IPS DF 4.7 (cell line): ENCODE data around the gene ZMYM5.
"Not testable (repeated sequence)": the region's sequence is repeated elsewhere in the genome, so short reads cannot be mapped to it uniquely, and the experiment has no call there.

Experiments used
- DNase-seq: peaks from one replicate; pipeline ENCODE4 v3.0.0-alpha.2; 2013; ENCODE audit warnings: low spot score; ENCODE audit errors: extremely low read depth

Gene ZMYM5

GRCh38 chr13:19863323-19864023 is at the start of gene ZMYM5:
Gene ZMYM5, minus strand, starts transcription at chr13:19863649. Its CDS starts 11,469 bp downstream, at chr13:19852180.
- DNase-seq: peak; percentile 87

GRCh38 chr13:19910336-19911072 is 47.1 kb upstream of the ZMYM5 start:
- DNase-seq: no peak

- no peak for DNase-seq
These were observed 45.0 kb upstream of the ZMYM5 start for GRCh38 chr13:19908350-19908986.

GRCh38 chr13:19905487-19906195 is 42.2 kb upstream of the ZMYM5 start:
- not testable (repeated sequence) for DNase-seq

- no peak for DNase-seq
These were observed 26.6 kb upstream of the ZMYM5 start for GRCh38 chr13:19890030-19890429.

- DNase-seq: no peak
These were observed 25.4 kb upstream of the ZMYM5 start for GRCh38 chr13:19888799-19889198.

- DNase-seq: no peak
These were observed 18.8 kb upstream of the ZMYM5 start for GRCh38 chr13:19882231-19882630.

- DNase-seq: no peak
These were observed 18.2 kb upstream of the ZMYM5 start for GRCh38 chr13:19881641-19882040.

GRCh38 chr13:19864746-19865309 is 1.4 kb upstream of the ZMYM5 start:
- DNase-seq: no peak

GRCh38 chr13:19864024-19864745 is 736 bp upstream of the ZMYM5 start:
- DNase-seq: no peak

- DNase-seq: no peak
These were observed 752 bp downstream of the ZMYM5 start for GRCh38 chr13:19862481-19863313.

GRCh38 chr13:19861762-19862161 is 1.7 kb downstream of the ZMYM5 start:
- DNase-seq: no peak

- no peak for DNase-seq
These were observed 2.4 kb downstream of the ZMYM5 start for GRCh38 chr13:19860884-19861655.

- not testable (repeated sequence) for DNase-seq
These were observed 5.8 kb downstream of the ZMYM5 start for GRCh38 chr13:19857637-19858036.

- no peak for DNase-seq
These were observed 10.7 kb downstream of the ZMYM5 start for GRCh38 chr13:19852766-19853165.

GRCh38 chr13:19845758-19846157 is 17.7 kb downstream of the ZMYM5 start:
- no peak for DNase-seq

- DNase-seq: no peak
These were observed 24.6 kb downstream of the ZMYM5 start for GRCh38 chr13:19838865-19839275.

- DNase-seq: no peak
These were observed 27.0 kb downstream of the ZMYM5 start for GRCh38 chr13:19836472-19836871.

GRCh38 chr13:19834704-19835103 is 28.7 kb downstream of the ZMYM5 start:
- DNase-seq: no peak
